ENCODE data around the gene SLC29A1. TPM values are rescaled to one million over a fixed set of nuclear protein-coding genes. Genes with fewer than 3 reads are reported as not detected.

SLC29A1 gene
- total and polyA plus RNA-seq, 9 of the 15 experiments (the other 6 are each of a cell fraction or from before 2014, with no cell fraction given) = 18.9 to 170 (median 57.7) TPM

DNA sequence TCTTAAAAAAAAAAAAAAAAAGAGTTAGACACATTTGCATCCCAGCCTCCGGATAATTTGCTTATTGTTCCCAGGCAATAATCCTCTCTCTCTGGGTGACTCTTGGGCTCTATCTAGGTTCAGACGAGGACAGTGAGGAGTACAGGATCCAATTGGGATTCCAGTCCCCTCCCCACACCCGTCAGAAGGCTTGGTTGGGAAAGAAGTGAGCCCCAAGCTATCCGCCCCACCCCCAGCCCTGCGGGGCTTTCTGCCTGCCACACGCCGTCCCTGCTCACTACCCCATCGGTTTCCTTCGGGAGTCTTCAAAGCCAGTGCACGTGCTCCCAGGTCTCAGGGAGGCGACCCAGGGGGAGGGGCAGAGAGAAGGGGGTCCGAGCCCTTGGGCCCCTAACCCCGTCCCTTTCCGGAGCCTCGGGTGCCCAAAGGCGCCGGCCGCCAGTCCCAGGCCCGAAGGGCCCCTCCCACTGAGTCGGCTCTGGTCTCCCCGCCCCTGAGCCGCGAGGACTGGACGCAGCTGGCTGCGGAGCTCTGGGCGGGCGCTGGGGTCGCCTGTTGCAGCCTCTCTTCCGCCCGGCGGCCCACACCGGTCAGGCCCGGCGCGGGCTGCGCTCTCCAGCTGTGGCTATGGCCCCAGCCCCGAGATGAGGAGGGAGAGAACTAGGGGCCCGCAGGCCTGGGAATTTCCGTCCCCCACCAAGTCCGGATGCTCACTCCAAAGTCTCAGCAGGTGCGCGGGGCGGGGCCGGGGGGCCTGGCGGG is 4.2 kb upstream of the SLC29A1 start (continued):
- TF ChIP-seq, protein P1, sequence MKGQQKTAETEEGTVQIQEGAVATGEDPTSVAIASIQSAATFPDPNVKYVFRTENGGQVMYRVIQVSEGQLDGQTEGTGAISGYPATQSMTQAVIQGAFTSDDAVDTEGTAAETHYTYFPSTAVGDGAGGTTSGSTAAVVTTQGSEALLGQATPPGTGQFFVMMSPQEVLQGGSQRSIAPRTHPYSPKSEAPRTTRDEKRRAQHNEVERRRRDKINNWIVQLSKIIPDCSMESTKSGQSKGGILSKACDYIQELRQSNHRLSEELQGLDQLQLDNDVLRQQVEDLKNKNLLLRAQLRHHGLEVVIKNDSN (CRISPR knock-in tag; IDR thresholded peaks at IDR 0.05) = no peak
- TF ChIP-seq MCM3 (IDR thresholded peaks at IDR 0.05) (no peak), ELF1 (tag; IDR thresholded peaks at IDR 0.05) (peak; percentile 71), STAG1 (CRISPR knock-in tag; IDR thresholded peaks at IDR 0.05; ENCODE audit: borderline replicate concordance) (no peak), E2F1 (CRISPR knock-in tag; IDR thresholded peaks at IDR 0.05) (peak; percentile 47; the same call in 1 of the 2 replicates), HDAC2 (IDR thresholded peaks at IDR 0.05) (peak; percentile 57; the same call in 1 of the 2 replicates), NCOA4 (IDR thresholded peaks at IDR 0.05; ENCODE audit: partially characterized antibody) (no peak), E4F1 (CRISPR knock-in tag; IDR thresholded peaks at IDR 0.05; ENCODE audit: borderline replicate concordance) (no peak), ZZZ3 (IDR thresholded peaks at IDR 0.05) (no peak), TFAM (CRISPR knock-in tag; conservative IDR thresholded peaks at IDR 0.05) (no peak), HEY1 (CRISPR knock-in tag; IDR thresholded peaks at IDR 0.05; ENCODE audit: borderline replicate concordance) (no peak), MTA3 (IDR thresholded peaks at IDR 0.05; ENCODE audit: borderline replicate concordance) (peak; percentile 59; the same call in 1 of the 2 replicates)
- TF ChIP-seq, protein P2, sequence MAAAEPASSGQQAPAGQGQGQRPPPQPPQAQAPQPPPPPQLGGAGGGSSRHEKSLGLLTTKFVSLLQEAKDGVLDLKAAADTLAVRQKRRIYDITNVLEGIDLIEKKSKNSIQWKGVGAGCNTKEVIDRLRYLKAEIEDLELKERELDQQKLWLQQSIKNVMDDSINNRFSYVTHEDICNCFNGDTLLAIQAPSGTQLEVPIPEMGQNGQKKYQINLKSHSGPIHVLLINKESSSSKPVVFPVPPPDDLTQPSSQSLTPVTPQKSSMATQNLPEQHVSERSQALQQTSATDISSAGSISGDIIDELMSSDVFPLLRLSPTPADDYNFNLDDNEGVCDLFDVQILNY (CRISPR knock-in tag; IDR thresholded peaks at IDR 0.05) = no peak
- TF ChIP-seq, protein P3, sequence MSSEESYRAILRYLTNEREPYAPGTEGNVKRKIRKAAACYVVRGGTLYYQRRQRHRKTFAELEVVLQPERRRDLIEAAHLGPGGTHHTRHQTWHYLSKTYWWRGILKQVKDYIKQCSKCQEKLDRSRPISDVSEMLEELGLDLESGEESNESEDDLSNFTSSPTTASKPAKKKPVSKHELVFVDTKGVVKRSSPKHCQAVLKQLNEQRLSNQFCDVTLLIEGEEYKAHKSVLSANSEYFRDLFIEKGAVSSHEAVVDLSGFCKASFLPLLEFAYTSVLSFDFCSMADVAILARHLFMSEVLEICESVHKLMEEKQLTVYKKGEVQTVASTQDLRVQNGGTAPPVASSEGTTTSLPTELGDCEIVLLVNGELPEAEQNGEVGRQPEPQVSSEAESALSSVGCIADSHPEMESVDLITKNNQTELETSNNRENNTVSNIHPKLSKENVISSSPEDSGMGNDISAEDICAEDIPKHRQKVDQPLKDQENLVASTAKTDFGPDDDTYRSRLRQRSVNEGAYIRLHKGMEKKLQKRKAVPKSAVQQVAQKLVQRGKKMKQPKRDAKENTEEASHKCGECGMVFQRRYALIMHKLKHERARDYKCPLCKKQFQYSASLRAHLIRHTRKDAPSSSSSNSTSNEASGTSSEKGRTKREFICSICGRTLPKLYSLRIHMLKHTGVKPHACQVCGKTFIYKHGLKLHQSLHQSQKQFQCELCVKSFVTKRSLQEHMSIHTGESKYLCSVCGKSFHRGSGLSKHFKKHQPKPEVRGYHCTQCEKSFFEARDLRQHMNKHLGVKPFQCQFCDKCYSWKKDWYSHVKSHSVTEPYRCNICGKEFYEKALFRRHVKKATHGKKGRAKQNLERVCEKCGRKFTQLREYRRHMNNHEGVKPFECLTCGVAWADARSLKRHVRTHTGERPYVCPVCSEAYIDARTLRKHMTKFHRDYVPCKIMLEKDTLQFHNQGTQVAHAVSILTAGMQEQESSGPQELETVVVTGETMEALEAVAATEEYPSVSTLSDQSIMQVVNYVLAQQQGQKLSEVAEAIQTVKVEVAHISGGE (CRISPR knock-in tag; IDR thresholded peaks at IDR 0.05) = peak in 1 of 3 experiments; percentile 50; a peak in 1 of 6 replicates
- TF ChIP-seq, protein P4, sequence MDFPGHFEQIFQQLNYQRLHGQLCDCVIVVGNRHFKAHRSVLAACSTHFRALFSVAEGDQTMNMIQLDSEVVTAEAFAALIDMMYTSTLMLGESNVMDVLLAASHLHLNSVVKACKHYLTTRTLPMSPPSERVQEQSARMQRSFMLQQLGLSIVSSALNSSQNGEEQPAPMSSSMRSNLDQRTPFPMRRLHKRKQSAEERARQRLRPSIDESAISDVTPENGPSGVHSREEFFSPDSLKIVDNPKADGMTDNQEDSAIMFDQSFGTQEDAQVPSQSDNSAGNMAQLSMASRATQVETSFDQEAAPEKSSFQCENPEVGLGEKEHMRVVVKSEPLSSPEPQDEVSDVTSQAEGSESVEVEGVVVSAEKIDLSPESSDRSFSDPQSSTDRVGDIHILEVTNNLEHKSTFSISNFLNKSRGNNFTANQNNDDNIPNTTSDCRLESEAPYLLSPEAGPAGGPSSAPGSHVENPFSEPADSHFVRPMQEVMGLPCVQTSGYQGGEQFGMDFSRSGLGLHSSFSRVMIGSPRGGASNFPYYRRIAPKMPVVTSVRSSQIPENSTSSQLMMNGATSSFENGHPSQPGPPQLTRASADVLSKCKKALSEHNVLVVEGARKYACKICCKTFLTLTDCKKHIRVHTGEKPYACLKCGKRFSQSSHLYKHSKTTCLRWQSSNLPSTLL (IDR thresholded peaks at IDR 0.05) = no peak
